IPS-NIHi7 (cell line): ENCODE measurements around the gene PCDHA9.
"Not testable (repeated sequence)": the region's sequence is repeated elsewhere in the genome, so short reads cannot be mapped to it uniquely, and the experiment has no call there.

Experiments
- DNase-seq: peaks from one replicate; pipeline ENCODE4 v3.0.0; 2012; ENCODE audit warnings: mixed read lengths; ENCODE audit errors: extremely low spot score

Gene PCDHA9

DNA sequence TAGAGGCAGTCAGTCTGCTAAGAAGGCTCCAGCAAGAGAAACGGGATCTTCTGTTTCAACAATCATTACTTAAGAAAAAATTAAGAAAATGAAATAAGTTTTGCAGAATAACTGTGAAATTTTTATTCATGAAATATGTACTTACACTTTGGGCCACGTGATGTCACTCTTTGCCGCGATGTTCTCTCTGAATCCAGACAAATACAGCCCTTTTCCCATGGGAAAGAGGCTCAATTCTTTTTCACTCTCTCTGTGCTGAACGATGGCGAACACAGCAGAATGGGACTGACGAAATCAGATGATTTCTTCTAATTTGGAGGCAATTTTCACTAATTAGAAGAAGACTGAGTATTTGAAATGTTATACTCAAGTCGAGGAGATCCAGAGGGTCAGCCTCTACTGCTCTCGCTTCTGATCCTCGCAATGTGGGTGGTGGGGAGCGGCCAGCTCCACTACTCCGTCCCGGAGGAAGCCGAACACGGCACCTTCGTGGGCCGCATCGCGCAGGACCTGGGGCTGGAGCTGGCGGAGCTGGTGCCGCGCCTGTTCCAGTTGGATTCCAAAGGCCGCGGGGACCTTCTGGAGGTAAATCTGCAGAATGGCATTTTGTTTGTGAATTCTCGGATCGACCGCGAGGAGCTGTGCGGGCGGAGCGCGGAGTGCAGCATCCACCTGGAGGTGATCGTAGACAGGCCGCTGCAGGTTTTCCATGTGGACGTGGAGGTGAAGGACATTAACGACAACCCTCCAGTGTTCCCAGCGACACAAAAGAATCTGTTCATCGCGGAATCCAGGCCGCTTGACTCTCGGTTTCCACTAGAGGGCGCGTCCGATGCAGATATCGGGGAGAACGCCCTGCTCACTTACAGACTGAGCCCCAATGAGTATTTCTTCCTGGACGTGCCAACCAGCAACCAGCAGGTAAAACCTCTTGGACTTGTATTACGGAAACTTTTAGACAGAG lies at the start of gene PCDHA9:
Gene PCDHA9, plus strand, starts transcription at position 244 of the 964 bp plus-strand sequence. Its CDS starts 114 bp downstream, at position 358.
- DNase-seq, result not testable (repeated sequence)

- no peak for DNase-seq
Observed at GRCh38 chr5:140800816-140801493, 47.2 kb upstream of the PCDHA9 start, which contains the start of gene PCDHA3. PCDHA3 (plus strand) TSS chr5:140801057.

- no peak for DNase-seq
Observed at GRCh38 chr5:140801494-140801841, 46.7 kb upstream of the PCDHA9 start.

DNA sequence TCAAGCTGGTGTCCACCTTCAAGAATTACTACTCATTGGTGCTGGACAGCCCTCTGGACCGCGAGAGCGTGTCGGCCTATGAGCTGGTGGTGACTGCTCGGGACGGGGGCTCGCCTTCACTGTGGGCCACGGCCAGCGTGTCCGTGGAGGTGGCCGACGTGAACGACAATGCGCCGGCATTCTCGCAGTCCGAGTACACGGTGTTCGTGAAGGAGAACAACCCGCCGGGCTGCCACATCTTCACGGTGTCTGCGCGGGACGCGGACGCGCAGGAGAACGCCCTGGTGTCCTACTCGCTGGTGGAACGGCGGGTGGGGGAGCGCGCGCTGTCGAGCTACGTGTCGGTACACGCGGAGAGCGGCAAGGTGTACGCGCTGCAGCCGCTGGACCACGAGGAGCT lies 45.8 kb upstream of the PCDHA9 start:
- not testable (repeated sequence) for DNase-seq

DNA sequence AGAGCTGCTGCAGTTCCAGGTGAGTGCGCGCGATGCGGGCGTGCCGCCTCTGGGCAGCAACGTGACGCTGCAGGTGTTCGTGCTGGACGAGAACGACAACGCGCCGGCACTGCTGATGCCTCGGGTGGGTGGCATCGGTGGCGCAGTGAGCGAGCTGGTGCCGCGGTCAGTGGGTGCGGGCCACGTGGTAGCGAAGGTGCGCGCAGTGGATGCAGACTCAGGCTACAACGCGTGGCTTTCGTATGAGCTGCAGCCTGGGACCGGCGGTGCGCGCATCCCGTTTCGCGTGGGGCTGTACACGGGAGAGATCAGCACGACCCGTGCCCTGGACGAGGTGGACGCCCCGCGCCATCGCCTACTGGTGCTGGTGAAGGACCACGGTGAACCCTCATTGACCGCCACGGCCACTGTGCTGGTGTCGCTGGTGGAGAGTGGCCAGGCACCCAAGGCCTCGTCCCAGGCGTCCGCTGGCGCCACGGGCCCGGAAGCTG lies 45.4 kb upstream of the PCDHA9 start:
- no peak for DNase-seq

DNA sequence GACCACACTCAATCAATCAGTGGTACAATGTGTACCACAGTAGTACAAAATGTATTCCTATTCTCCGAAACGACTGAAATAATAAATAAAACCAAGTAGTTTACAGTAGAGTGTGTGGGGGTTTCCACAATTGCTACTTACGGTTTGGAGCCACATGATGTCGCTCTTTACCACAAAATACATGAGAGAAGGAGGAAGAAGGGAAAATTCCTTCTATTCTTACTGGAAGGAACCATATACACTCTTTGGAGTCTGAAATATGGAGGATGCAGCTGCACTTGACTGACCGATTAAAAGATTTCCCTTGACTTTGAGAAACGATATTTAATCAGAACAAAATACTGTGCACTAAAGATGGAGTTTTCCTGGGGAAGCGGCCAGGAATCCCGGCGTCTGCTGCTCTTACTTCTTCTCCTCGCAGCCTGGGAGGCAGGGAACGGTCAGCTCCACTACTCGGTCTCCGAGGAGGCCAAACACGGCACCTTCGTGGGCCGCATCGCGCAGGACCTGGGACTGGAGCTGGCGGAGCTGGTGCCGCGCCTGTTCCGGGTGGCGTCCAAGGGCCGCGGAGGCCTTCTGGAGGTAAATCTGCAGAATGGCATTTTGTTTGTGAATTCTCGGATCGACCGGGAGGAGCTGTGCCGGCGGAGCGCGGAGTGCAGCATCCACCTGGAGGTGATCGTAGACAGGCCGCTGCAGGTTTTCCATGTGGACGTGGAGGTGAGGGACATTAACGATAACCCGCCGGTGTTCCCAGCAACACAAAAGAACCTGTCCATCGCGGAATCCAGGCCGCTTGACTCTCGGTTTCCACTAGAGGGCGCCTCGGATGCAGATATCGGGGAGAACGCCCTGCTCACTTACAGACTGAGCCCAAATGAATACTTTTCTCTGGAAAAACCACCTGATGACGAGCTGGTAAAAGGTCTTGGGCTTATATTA lies 41.1 kb upstream of the PCDHA9 start, which contains the start of gene PCDHA4:
Gene PCDHA4, plus strand, starts transcription at position 235 of the 942 bp plus-strand sequence.
- peak; percentile 57 for DNase-seq

DNA sequence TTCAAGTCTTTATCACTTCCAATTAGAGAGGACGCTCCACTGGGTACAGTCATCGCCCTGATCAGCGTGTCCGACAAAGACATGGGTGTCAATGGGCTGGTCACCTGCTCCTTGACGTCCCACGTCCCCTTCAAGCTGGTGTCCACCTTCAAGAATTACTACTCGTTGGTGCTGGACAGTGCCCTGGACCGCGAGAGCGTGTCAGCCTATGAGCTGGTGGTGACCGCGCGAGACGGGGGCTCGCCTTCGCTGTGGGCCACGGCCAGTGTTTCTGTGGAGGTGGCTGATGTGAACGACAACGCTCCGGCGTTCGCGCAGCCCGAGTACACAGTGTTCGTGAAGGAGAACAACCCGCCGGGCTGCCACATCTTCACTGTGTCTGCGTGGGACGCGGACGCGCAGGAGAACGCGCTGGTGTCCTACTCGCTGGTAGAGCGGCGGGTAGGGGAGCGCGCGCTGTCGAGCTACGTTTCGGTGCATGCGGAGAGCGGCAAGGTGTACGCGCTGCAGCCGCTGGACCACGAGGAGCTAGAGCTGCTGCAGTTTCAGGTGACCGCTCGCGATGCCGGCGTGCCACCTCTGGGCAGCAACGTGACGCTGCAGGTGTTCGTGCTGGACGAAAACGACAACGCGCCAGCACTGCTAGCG lies 39.8 kb upstream of the PCDHA9 start:
- not testable (repeated sequence) for DNase-seq

DNA sequence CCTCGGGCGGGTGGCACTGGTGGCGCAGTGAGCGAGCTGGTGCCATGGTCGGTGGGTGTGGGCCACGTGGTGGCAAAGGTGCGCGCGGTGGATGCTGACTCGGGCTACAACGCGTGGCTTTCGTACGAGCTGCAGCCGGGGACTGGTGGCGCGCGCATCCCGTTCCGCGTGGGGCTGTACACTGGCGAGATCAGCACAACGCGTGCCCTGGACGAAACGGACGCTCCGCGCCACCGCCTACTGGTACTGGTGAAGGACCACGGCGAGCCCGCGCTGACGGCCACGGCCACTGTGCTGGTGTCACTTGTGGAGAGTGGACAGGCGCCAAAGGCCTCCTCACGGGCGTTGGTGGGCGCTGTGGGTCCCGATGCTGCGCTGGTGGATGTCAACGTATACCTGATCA lies 39.3 kb upstream of the PCDHA9 start:
- DNase-seq, result no peak

GRCh38 chr5:140821375-140822280 lies 26.6 kb upstream of the PCDHA9 start, which contains the start of gene PCDHA5:
PCDHA5 (plus strand) TSS chr5:140821613.
- no peak for DNase-seq

DNA sequence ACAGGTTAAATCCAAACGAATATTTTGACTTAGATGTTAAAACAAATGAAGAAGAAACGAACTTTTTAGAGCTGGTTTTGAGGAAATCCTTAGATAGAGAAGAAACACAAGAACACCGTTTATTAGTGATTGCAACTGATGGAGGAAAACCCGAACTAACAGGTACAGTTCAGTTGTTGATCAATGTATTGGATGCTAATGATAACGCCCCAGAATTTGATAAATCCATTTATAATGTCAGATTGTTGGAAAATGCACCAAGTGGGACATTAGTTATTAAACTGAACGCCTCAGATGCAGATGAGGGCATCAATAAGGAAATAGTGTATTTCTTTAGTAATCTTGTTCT lies 25.9 kb upstream of the PCDHA9 start:
- no peak for DNase-seq

- not testable (repeated sequence) for DNase-seq
Observed at GRCh38 chr5:140822969-140823368, 25.2 kb upstream of the PCDHA9 start.

- DNase-seq, result no peak
Observed at GRCh38 chr5:140823475-140823874, 24.7 kb upstream of the PCDHA9 start.

GRCh38 chr5:140827704-140828361 lies 20.3 kb upstream of the PCDHA9 start, which contains the start of gene PCDHA6:
PCDHA6 (plus strand) TSS chr5:140827960; CDS start chr5:140828092, 132 bp downstream.
- DNase-seq, result peak; percentile 12

GRCh38 chr5:140828362-140828737 lies 19.8 kb upstream of the PCDHA9 start:
- DNase-seq, result peak; percentile 28

GRCh38 chr5:140829511-140830501 lies 18.4 kb upstream of the PCDHA9 start:
- DNase-seq, result not testable (repeated sequence)

- DNase-seq, result no peak
Observed at GRCh38 chr5:140833993-140834392, 14.2 kb upstream of the PCDHA9 start, which contains the start of gene PCDHA7. PCDHA7 (plus strand) TSS chr5:140834269; CDS start chr5:140834384, 115 bp downstream.

- not testable (repeated sequence) for DNase-seq
Observed at GRCh38 chr5:140834439-140835008, 13.7 kb upstream of the PCDHA9 start.
